ENCODE results near the gene HMOX2. TPM values are rescaled to one million over a fixed set of nuclear protein-coding genes. Genes with fewer than 3 reads are reported as not detected.

Gene HMOX2
- total and polyA plus RNA-seq, 2 experiments from 2014 or later = 36.0 to 61.5 TPM

GRCh38 chr16:4511441-4512082, 35.4 kb downstream of the HMOX2 start:
- Histone ChIP-seq H3K9ac (no peak overlapping the region), H3K4me1 (ENCODE audit: insufficient read depth) (no peaks in the 10 kb centered on the region), H3K27ac (no peak overlapping the region), H3K27me3 (replicated peaks; ENCODE audit: insufficient read depth) (no peaks in the 10 kb centered on the region), H3K9me2 (ENCODE audit: insufficient read depth) (no peaks in the 10 kb centered on the region), H3K9me3 (ENCODE audit: low read depth) (no peaks in the 10 kb centered on the region), H3K4me3 (no peak overlapping the region), H3F3A (ENCODE audit: insufficient read depth) (no peaks in the 10 kb centered on the region), H3K36me3 (ENCODE audit: low read depth) (0 out of 2 replicates have a peak, but pooled peaks cover 4% of the 10 kb centered on the region), H3K79me2 (ENCODE audit: insufficient read depth) (no peaks in the 10 kb centered on the region), H4K20me1 (ENCODE audit: insufficient read depth) (no peaks in the 10 kb centered on the region), H3K4me2 (ENCODE audit: unreplicated experiment) (no peak overlapping the region), H2AFZ (no peak overlapping the region)
- WGBS, 2 experiments (ENCODE audit: low coverage in 1 of 2, low lambda C conversion rate in 2 of 2, missing lambda C conversion rate in 2 of 2) = 84 to 93% methylated on average over 9 of the region's 9 CpGs
- no peak for TF ChIP-seq EZH2 (IDR thresholded peaks at IDR 0.05; ENCODE audit: insufficient read depth, poor library complexity, severe bottlenecking)
- no peak for TF ChIP-seq EZH2phosphoT487 (IDR thresholded peaks at IDR 0.05; ENCODE audit: insufficient read depth, low read depth)
- peak; percentile 52 for DNase-seq
- in situ Hi-C loops (cut with MboI) = no loop called here

- Histone ChIP-seq H2AFZ (no peak overlapping the region), H3K36me3 (ENCODE audit: low read depth) (0 out of 2 replicates have a peak, but pooled peaks cover 4% of the 10 kb centered on the region), H3K9me2 (ENCODE audit: insufficient read depth) (no peaks in the 10 kb centered on the region), H3K9me3 (ENCODE audit: low read depth) (no peaks in the 10 kb centered on the region), H3K9ac (no peak overlapping the region), H3K79me2 (ENCODE audit: insufficient read depth) (peaks cover 4% of the 10 kb centered on the region; the same call in 1 of the 2 replicates), H3F3A (ENCODE audit: insufficient read depth) (no peaks in the 10 kb centered on the region), H4K20me1 (ENCODE audit: insufficient read depth) (no peaks in the 10 kb centered on the region), H3K27ac (no peak overlapping the region), H3K4me3 (no peak overlapping the region), H3K4me1 (ENCODE audit: insufficient read depth) (no peaks in the 10 kb centered on the region), H3K4me2 (ENCODE audit: unreplicated experiment) (no peak overlapping the region), H3K27me3 (replicated peaks; ENCODE audit: insufficient read depth) (no peaks in the 10 kb centered on the region)
- in situ Hi-C loops (cut with MboI) = no loop called here
- WGBS, 2 experiments (ENCODE audit: low coverage in 1 of 2, low lambda C conversion rate in 2 of 2, missing lambda C conversion rate in 2 of 2) = 93 to 95% methylated on average over 10 of the region's 10 CpGs
- TF ChIP-seq EZH2 (IDR thresholded peaks at IDR 0.05; ENCODE audit: insufficient read depth, poor library complexity, severe bottlenecking) (no peak), EZH2phosphoT487 (IDR thresholded peaks at IDR 0.05; ENCODE audit: insufficient read depth, low read depth) (no peak)
- DNase-seq = no peak
Observed at GRCh38 chr16:4512473-4512872, 36.3 kb downstream of the HMOX2 start.

GRCh38 chr16:4513086-4513860, 37.1 kb downstream of the HMOX2 start:
- no peak for DNase-seq

GRCh38 chr16:4513881-4514280, 37.7 kb downstream of the HMOX2 start:
- Histone ChIP-seq H3K9ac (no peak overlapping the region), H3K4me1 (ENCODE audit: insufficient read depth) (no peaks in the 10 kb centered on the region), H3K9me2 (ENCODE audit: insufficient read depth) (no peaks in the 10 kb centered on the region), H3K36me3 (ENCODE audit: low read depth) (0 out of 2 replicates have a peak, but pooled peaks cover under 1% of the 10 kb centered on the region), H3K4me2 (ENCODE audit: unreplicated experiment) (no peak overlapping the region), H3K79me2 (ENCODE audit: insufficient read depth) (peaks cover 4% of the 10 kb centered on the region; the same call in 1 of the 2 replicates), H3F3A (ENCODE audit: insufficient read depth) (no peaks in the 10 kb centered on the region), H2AFZ (no peak overlapping the region), H3K27ac (no peak overlapping the region), H3K4me3 (no peak overlapping the region), H4K20me1 (ENCODE audit: insufficient read depth) (no peaks in the 10 kb centered on the region), H3K9me3 (ENCODE audit: low read depth) (no peaks in the 10 kb centered on the region), H3K27me3 (replicated peaks; ENCODE audit: insufficient read depth) (no peaks in the 10 kb centered on the region)
- no peak for DNase-seq
- WGBS, 2 experiments (ENCODE audit: low coverage in 1 of 2, low lambda C conversion rate in 2 of 2, missing lambda C conversion rate in 2 of 2) = 92 to 94% methylated on average over 7 of the region's 7 CpGs
- TF ChIP-seq EZH2 (IDR thresholded peaks at IDR 0.05; ENCODE audit: insufficient read depth, poor library complexity, severe bottlenecking) (no peak), EZH2phosphoT487 (IDR thresholded peaks at IDR 0.05; ENCODE audit: insufficient read depth, low read depth) (no peak)
- in situ Hi-C loops (cut with MboI) = no loop called here

More at GRCh38 chr16:4513086-4513860, 37.1 kb downstream of the HMOX2 start:
- H3K27ac ChIP-seq = no peak overlapping the region
- H3F3A ChIP-seq (ENCODE audit: insufficient read depth) = no peaks in the 10 kb centered on the region
- no peaks in the 10 kb centered on the region for H3K27me3 ChIP-seq (replicated peaks; ENCODE audit: insufficient read depth)
- no peaks in the 10 kb centered on the region for H4K20me1 ChIP-seq (ENCODE audit: insufficient read depth)
- H3K4me1 ChIP-seq (ENCODE audit: insufficient read depth) = no peaks in the 10 kb centered on the region
- no peak overlapping the region for H2AFZ ChIP-seq
- in situ Hi-C loops (cut with MboI) = no loop called here
- H3K9me3 ChIP-seq (ENCODE audit: low read depth) = no peaks in the 10 kb centered on the region
- H3K36me3 ChIP-seq (ENCODE audit: low read depth) = 0 out of 2 replicates have a peak, but pooled peaks cover 4% of the 10 kb centered on the region
- TF ChIP-seq EZH2phosphoT487 (IDR thresholded peaks at IDR 0.05; ENCODE audit: insufficient read depth, low read depth) (no peak), EZH2 (IDR thresholded peaks at IDR 0.05; ENCODE audit: insufficient read depth, poor library complexity, severe bottlenecking) (no peak)
- H3K9me2 ChIP-seq (ENCODE audit: insufficient read depth) = no peaks in the 10 kb centered on the region
- no peak overlapping the region for H3K4me2 ChIP-seq (ENCODE audit: unreplicated experiment)
- no peak overlapping the region for H3K4me3 ChIP-seq
- no peak overlapping the region for H3K9ac ChIP-seq
- peaks cover 4% of the 10 kb centered on the region; the same call in 1 of the 2 replicates for H3K79me2 ChIP-seq (ENCODE audit: insufficient read depth)
- WGBS, 2 experiments (ENCODE audit: low coverage in 1 of 2, low lambda C conversion rate in 2 of 2, missing lambda C conversion rate in 2 of 2) = 84 to 96% methylated on average over 9 to 17 of the region's 19 CpGs
